Karpas-422 (cell line): Measurements from ENCODE around the gene GAB2. TPM values are rescaled to one million over a fixed set of nuclear protein-coding genes. Genes with fewer than 3 reads are reported as not detected.

Source experiments
- DNase-seq: peaks from one replicate; pipeline ENCODE4 v3.0.0-alpha.2; 2015
- H2AFZ ChIP-seq: fragments of 200-600 bp; sonication (generic); 2 replicates; pipeline ENCODE4 v1.6.1; 2014; ENCODE audit warnings: antibody characterized with exemption, low read length, mixed read lengths
- H3K27ac ChIP-seq: fragments of 200-600 bp; sonication (generic); 2 replicates; pipeline ENCODE4 v1.5.1; 2014; ENCODE audit warnings: mild to moderate bottlenecking, low read length, moderate library complexity
- H3K27me3 ChIP-seq: fragments of 200-600 bp; sonication (generic); 2 replicates; pipeline ENCODE4 v1.6.1; 2014; ENCODE audit warnings: low read length, mixed read lengths
- H3K36me3 ChIP-seq: fragments of 200-600 bp; sonication (generic); 2 replicates; pipeline ENCODE4 v1.6.1; 2014; ENCODE audit warnings: low read length, mixed read lengths; ENCODE audit not compliant: insufficient read depth
- H3K4me1 ChIP-seq: fragments of 200-600 bp; sonication (generic); 2 replicates; pipeline ENCODE4 v1.6.1; 2014; ENCODE audit warnings: mild to moderate bottlenecking, low read length, mixed read lengths
- H3K4me2 ChIP-seq: fragments of 200-600 bp; sonication (generic); 2 replicates; pipeline ENCODE4 v1.6.1; 2014; ENCODE audit warnings: low read length, low read depth, mild to moderate bottlenecking; ENCODE audit not compliant: poor library complexity, severe bottlenecking
- H3K4me3 ChIP-seq: fragments of 200-600 bp; sonication (generic); 2 replicates; pipeline ENCODE4 v1.5.1; 2014; ENCODE audit warnings: mild to moderate bottlenecking, antibody characterized with exemption, low read length, mixed read lengths
- H3K79me2 ChIP-seq: fragments of 200-600 bp; sonication (generic); 2 replicates; pipeline ENCODE4 v1.6.1; 2014; ENCODE audit warnings: mild to moderate bottlenecking, low read length, mixed read lengths
- H3K9ac ChIP-seq: fragments of 200-600 bp; sonication (generic); 2 replicates; pipeline ENCODE4 v1.6.0; 2014; ENCODE audit warnings: low read length
- H3K9me2 ChIP-seq: fragments of 200-600 bp; sonication (generic), shearing (Covaris generic); replicated peaks from 2 replicates; pipeline ENCODE4 v1.6.0; 2014; ENCODE audit warnings: mild to moderate bottlenecking, low read length, moderate library complexity; ENCODE audit not compliant: insufficient read depth
- H3K9me3 ChIP-seq: fragments of 300-700, 200-600 bp; sonication (generic); 2 replicates; pipeline ENCODE4 v1.6.1; 2014; ENCODE audit warnings: low read length, mixed read lengths
- H4K20me1 ChIP-seq: fragments of 200-600 bp; sonication (generic); 2 replicates; pipeline ENCODE4 v1.6.1; 2014; ENCODE audit warnings: mild to moderate bottlenecking, antibody characterized with exemption, low read length, low read depth; ENCODE audit not compliant: insufficient read depth
- total RNA-seq: library from RNA; depleted of rRNA; stranded (reverse); fragments of >200 nt; shearing (Covaris generic); gene quantifications from 2 replicates; pipeline ENCODE4 v1.2.3, GENCODE V29; 2014; ENCODE audit warnings: low replicate concordance

GAB2 gene
- total RNA-seq, 1 experiment from 2014 or later = 2.7 TPM

DNA sequence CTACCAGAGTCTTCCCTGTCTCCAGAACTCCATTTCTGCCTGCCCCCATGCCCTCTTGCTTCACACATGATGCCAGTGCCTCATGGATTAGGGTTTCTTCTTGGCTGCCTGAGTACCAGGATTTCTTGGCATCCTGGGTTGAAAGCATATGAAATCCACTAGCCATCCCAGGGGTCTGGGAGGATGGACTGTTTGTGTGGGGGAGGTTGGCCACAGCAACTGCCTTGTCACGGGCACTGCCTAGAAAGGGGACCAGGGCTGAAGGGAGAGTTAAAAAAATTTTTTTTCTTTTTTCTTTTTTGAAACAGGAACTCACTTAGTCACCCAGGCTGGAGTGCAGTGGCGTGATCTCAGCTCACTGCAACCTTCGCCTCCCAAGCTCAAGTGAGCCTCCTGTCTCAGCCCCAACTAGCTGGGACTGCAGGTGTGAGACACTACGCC lies 224.7 kb downstream of the GAB2 start:
- Histone ChIP-seq H4K20me1 (0 out of 2 replicates have a peak, but pooled peaks cover 2% of the 10 kb centered on the region), H3K4me1 (peaks cover 13% of the 10 kb centered on the region), H3K9ac (no peak overlapping the region), H3K4me3 (no peak overlapping the region), H3K9me2 (no peaks in the 10 kb centered on the region), H3K27ac (no peak overlapping the region), H2AFZ (no peak overlapping the region), H3K9me3 (no peaks in the 10 kb centered on the region), H3K36me3 (no peaks in the 10 kb centered on the region), H3K79me2 (no peaks in the 10 kb centered on the region), H3K27me3 (no peaks in the 10 kb centered on the region), H3K4me2 (no peak overlapping the region)
- DNase-seq = no peak

DNA sequence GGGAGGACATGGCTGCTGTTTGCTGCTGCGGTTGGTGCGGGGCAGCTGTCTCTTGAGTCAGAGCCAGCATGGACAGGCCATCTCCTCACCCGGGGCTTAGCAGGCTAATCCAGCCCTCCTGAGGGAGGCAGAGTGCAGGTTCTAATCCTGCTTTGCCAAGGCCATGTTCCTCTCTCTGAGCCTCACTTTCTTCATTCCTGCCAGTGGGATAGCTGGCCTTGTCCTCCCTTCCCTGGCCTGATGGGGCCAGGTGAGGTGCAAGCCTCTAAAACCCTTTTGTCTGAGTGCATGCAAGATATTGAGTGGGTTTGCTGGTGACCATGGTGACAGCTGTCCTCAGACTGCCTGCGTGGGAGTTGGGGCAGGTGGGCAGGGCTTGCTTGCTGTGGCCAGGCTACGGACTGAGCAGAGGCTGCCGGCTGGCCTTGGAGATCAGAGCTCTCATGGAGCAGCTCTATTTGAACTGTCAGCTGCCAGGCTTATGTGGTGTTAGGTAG lies 225.3 kb downstream of the GAB2 start:
- H4K20me1 ChIP-seq = 0 out of 2 replicates have a peak, but pooled peaks cover 2% of the 10 kb centered on the region

DNA sequence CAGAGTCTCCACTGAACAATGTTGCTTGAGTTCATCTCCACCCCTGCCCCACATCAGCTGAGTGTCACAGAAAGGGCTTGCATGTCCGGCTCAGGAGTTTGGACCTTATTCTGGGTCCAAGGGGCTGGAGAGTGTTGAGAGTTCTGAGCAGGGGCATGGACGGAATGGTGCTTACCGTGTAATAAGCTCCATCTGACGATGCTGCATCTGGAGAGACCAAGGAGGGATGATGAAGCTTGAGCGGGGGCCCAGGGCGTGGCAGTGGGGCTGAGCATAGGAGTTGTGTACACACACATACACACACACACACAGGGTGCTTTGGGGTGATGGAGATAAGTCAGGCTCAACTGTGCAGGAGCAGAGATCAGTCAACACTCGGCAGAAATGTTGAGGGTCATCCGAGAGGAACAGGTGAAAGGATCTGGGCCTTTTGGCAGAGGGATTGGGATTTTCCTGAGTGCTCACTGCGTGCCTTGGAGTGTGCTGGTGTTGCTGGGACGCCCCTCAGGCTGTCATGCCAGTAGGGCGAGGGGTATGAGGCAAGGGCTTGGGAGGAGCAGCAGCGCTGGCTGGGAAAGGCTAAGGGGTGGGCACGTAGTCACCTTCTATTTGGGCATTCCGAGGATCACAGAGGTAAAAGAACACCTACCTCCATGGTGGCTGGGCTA lies 226.6 kb downstream of the GAB2 start:
- Histone ChIP-seq H3K4me1 (peaks cover 21% of the 10 kb centered on the region), H3K79me2 (no peaks in the 10 kb centered on the region), H2AFZ (no peak overlapping the region), H3K4me2 (no peak overlapping the region), H3K9me2 (no peaks in the 10 kb centered on the region), H3K27me3 (no peaks in the 10 kb centered on the region), H3K9me3 (no peaks in the 10 kb centered on the region), H3K36me3 (no peaks in the 10 kb centered on the region), H3K9ac (no peak overlapping the region), H3K27ac (no peak overlapping the region), H4K20me1 (0 out of 2 replicates have a peak, but pooled peaks cover 2% of the 10 kb centered on the region), H3K4me3 (no peak overlapping the region)
- DNase-seq = no peak

More for the DNA sequence above, 225.3 kb downstream of the GAB2 start:
- H3K27me3 ChIP-seq = no peaks in the 10 kb centered on the region
- H3K9ac ChIP-seq = no peak overlapping the region
- no peaks in the 10 kb centered on the region for H3K36me3 ChIP-seq
- no peaks in the 10 kb centered on the region for H3K9me3 ChIP-seq
- no peak overlapping the region for H3K27ac ChIP-seq
- DNase-seq = no peak
- no peaks in the 10 kb centered on the region for H3K79me2 ChIP-seq
- H3K4me2 ChIP-seq = no peak overlapping the region
- H3K4me1 ChIP-seq = peaks cover 20% of the 10 kb centered on the region
- no peaks in the 10 kb centered on the region for H3K9me2 ChIP-seq
- no peak overlapping the region for H3K4me3 ChIP-seq
- H2AFZ ChIP-seq = no peak overlapping the region

DNA sequence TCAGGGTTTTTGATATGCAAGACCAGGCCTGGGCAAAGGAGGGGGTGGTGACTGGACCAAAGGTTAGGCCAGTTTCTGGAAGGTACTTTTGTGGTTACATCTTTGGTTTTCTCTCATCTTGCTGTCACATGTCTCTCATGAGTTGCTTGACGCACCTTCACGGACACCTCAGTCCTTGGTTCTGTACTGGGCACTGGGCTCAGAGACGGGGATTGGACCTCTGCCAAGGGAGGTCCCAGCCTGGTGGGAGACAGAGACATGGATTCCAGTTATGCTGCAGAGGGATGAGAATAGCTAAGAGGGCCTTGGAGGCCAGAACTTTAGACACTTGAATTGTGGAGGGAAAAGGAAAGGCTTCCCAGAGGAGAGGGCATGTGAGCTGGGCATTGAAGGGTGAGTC lies 227.2 kb downstream of the GAB2 start:
- Histone ChIP-seq H3K27me3 (no peaks in the 10 kb centered on the region), H3K4me1 (peaks cover 21% of the 10 kb centered on the region), H3K9ac (no peak overlapping the region), H2AFZ (no peak overlapping the region), H3K79me2 (no peaks in the 10 kb centered on the region), H3K4me3 (no peak overlapping the region), H3K27ac (no peak overlapping the region), H4K20me1 (0 out of 2 replicates have a peak, but pooled peaks cover 2% of the 10 kb centered on the region), H3K9me3 (no peaks in the 10 kb centered on the region), H3K9me2 (no peaks in the 10 kb centered on the region), H3K36me3 (no peaks in the 10 kb centered on the region), H3K4me2 (no peak overlapping the region)
- no peak for DNase-seq

DNA sequence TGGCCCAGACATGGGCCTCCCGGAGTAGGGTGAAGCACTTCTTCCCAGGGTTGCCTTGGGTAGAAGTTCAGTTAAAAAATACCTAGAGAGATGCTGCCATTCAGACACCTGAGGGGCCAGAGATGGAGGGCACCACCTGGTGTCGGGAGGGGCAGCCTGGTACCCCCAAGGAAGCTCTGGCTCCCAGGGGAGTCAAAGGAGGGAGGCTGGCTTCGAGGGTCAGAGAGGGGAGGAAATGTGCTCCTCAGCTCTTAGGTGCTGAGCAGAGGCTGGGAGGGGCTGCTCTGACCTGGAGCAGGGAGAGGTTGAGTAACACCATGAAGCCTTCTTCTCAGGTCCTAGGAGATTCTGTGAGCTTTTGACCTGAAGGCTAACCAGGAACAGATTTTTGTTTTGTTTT lies 227.8 kb downstream of the GAB2 start:
- Histone ChIP-seq H3K36me3 (no peaks in the 10 kb centered on the region), H3K9ac (no peak overlapping the region), H3K4me3 (no peak overlapping the region), H2AFZ (no peak overlapping the region), H4K20me1 (0 out of 2 replicates have a peak, but pooled peaks cover 2% of the 10 kb centered on the region), H3K4me1 (peaks cover 21% of the 10 kb centered on the region), H3K9me2 (no peaks in the 10 kb centered on the region), H3K4me2 (no peak overlapping the region), H3K27ac (no peak overlapping the region), H3K27me3 (no peaks in the 10 kb centered on the region), H3K79me2 (no peaks in the 10 kb centered on the region), H3K9me3 (no peaks in the 10 kb centered on the region)
- DNase-seq = no peak

DNA sequence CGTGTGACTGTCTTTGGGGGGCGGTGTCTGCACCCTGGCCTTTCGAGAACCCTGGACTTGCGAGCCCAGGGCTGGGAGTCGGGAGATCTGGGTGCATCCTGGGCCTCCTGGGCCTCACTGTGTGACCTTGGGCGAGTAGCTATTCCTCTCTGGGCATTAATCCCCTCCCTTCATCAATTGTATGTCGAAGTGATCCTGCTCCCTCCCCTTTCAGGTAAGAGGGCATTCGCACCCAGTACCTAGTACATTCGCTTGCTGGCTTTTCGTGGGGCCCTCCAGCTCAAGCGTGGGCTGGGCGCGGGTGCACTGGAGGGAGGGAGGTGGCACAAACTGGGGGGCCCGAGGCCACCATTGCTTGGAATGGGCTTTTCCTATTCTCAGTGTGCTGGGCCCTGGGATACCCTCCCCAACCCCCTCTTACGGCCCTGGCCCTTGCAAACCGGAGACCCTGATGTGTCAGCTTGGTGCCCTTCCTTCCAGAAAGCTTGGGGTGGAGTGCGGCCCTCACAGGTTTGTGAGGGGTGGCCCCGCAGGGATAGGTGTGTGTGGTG lies 228.4 kb downstream of the GAB2 start:
- Histone ChIP-seq H3K36me3 (no peaks in the 10 kb centered on the region), H3K79me2 (no peaks in the 10 kb centered on the region), H3K27ac (no peak overlapping the region), H4K20me1 (0 out of 2 replicates have a peak, but pooled peaks cover 2% of the 10 kb centered on the region), H3K4me3 (peak overlapping the region; percentile 95), H3K9ac (peak overlapping the region; percentile 83), H3K27me3 (no peaks in the 10 kb centered on the region), H3K4me2 (peak overlapping the region; percentile 97), H2AFZ (peak overlapping the region; percentile 96; the same call in 1 of the 2 replicates), H3K9me3 (no peaks in the 10 kb centered on the region), H3K9me2 (no peaks in the 10 kb centered on the region), H3K4me1 (peaks cover 21% of the 10 kb centered on the region)
- DNase-seq = no peak

DNA sequence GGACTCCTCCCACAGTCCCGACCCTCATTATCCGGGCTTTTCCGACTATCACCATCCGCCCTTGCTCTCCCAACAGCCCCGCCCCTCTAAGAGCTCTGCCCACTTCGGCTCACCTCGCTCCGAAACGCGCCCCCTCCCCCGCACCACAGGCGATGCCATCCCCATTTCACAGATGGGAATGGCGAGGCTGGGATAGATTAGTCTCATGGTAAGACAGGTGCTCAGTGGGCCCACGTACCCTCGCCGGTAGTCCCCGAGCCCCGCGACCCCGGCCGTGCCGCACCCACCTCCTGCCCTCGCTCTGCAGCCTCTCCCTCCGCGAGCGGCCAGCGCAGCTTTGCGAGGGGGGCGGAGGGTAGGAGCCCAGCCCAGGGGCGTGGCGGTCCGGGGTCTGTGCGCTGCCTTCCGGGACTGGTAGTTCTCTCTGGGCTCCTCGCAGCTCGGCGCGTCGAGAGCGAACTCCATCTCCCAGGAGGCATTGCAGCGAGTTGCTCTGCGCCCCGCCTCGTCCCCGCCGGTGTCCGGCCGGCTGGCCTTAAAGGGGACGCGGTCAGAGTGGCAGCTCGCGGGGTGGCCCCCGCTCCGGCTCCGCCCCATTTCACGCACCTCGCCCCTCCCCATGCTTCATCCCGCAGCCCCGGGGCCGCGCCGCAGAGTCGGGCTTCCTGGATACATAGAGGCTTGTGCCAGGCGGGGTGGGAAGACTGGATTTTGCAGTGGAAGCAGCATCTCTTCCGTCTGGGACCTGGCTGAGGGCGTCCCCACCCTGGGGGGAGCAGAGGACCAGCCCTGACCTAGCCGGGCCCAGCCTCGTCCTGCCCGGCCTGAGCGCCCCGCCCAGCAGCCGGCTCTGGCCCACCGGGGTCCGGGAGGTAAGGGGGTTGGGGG lies 229.1 kb downstream of the GAB2 start, which contains the start of the genes KCTD21 and USP35:
KCTD21 (minus strand) TSS at position 341 of the 888 bp plus-strand sequence. CDS start 14,072 bp downstream, outside the sequence.
USP35 (plus strand) TSS at position 634 of the 888 bp plus-strand sequence. CDS start 7,327 bp downstream, outside the sequence.
- Histone ChIP-seq H4K20me1 (0 out of 2 replicates have a peak, but pooled peaks cover 2% of the 10 kb centered on the region), H3K79me2 (no peaks in the 10 kb centered on the region), H3K9ac (peak within 1 kb of the TSS; percentile 83), H3K4me2 (peak within 1 kb of the TSS; percentile 97), H3K27ac (no peak within 1 kb of the TSS), H3K4me3 (peak within 1 kb of the TSS; percentile 95), H3K4me1 (peaks cover 21% of the 10 kb centered on the region), H3K27me3 (no peaks in the 10 kb centered on the region), H3K9me3 (no peaks in the 10 kb centered on the region), H2AFZ (peak within 1 kb of the TSS; percentile 96), H3K9me2 (no peaks in the 10 kb centered on the region), H3K36me3 (no peaks in the 10 kb centered on the region)
- DNase-seq = peak; percentile 97
